ENCODE results near the gene LRRC46. TPM values are rescaled to one million over a fixed set of nuclear protein-coding genes. Genes with fewer than 3 reads are reported as not detected.

Gene LRRC46
- total RNA-seq, 1 donor from 2014 or later: not detected

DNA sequence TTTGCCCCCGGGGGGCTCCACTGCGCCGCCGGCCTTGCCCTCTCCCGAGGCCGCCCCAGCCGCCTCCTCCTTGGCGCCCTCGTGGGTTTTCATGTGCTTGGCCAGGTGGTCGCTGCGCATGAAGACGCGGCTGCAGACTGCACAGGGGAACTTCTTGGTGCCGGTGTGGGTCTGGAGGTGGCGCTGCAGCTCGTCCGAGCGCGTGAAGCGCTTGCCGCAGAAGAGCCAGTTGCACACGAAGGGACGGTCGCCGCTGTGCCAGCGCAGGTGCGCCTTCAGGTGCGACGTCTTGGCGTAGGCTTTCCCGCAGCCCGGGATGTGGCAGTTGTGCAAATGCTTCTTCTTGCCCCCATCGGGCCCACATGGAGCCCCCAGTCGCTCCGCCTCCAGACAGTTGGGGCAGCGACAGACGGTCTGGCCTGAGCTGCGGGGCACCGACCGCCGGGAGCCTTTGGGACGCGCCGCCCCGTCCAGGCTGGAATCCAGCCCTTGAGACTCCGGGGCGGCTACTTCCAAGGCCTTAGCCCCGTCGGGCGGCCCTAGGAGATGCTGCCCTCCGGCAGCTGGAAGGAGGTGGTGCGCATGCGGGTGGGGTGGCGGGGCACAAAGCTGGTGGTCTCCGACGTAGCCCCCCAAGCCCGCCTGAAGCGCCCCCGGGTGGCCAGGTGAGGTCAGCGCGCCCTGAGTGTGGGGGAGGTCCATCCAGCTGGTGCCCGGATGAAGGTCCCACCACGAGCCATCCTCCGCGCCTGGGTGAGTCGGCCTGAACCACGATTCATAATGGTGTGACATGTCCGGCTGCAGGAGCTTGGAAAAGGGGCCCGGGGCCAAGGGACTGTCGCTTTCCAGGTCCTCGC is 16.1 kb downstream of the LRRC46 start:
- H3K4me3 ChIP-seq (ENCODE audit: low read length in 3 of 3): no peak overlapping the region
- peaks cover 70 to 81% (median 79%) of the 10 kb centered on the region in 3 donors for H3K27me3 ChIP-seq (ENCODE audit: control insufficient read depth in 3 of 3, insufficient read depth in 3 of 3, low read length in 3 of 3)
- H3K9me3 ChIP-seq (ENCODE audit: control insufficient read depth in 3 of 3, low read length in 3 of 3): no peaks in the 10 kb centered on the region
- no peak overlapping the region for H3K9ac ChIP-seq (ENCODE audit: low read depth in 1 of 3, low read length in 3 of 3)
- peaks cover 3 to 19% (median 7%) of the 10 kb centered on the region in 3 donors for H3K4me1 ChIP-seq (ENCODE audit: control insufficient read depth in 3 of 3, insufficient read depth in 3 of 3, low read length in 3 of 3)
- no peak overlapping the region for H3K27ac ChIP-seq (ENCODE audit: low read depth, low read length)
- no peaks in the 10 kb centered on the region for H3K36me3 ChIP-seq (ENCODE audit: control insufficient read depth in 3 of 3, insufficient read depth in 3 of 3, low read length in 3 of 3)

DNA sequence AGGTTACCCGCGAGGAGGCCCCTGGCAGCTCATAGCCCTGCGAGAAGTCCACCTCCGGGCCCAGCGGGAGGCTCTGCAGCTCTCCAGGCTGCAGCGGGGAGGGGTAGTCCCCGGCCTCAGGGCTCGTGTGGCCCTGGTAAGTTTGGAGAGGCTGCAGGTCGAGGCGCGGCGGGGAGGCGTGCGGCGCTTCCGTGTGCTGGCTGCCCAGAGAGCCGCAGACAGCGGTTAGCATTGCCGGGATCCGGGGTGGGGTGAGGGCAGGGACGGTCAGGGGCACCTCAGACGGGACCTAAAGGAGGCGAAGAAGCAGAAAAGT is 16.7 kb downstream of the LRRC46 start:
- H3K9ac ChIP-seq (ENCODE audit: low read depth in 1 of 3, low read length in 3 of 3): no peak overlapping the region
- H3K4me1 ChIP-seq (ENCODE audit: control insufficient read depth in 3 of 3, insufficient read depth in 3 of 3, low read length in 3 of 3): peaks cover 3 to 20% (median 7%) of the 10 kb centered on the region in 3 donors
- H3K4me3 ChIP-seq (ENCODE audit: low read length in 3 of 3): no peak overlapping the region
- no peaks in the 10 kb centered on the region for H3K36me3 ChIP-seq (ENCODE audit: control insufficient read depth in 3 of 3, insufficient read depth in 3 of 3, low read length in 3 of 3)
- no peak overlapping the region for H3K27ac ChIP-seq (ENCODE audit: low read depth, low read length)
- no peaks in the 10 kb centered on the region for H3K9me3 ChIP-seq (ENCODE audit: control insufficient read depth in 3 of 3, low read length in 3 of 3)
- H3K27me3 ChIP-seq (ENCODE audit: control insufficient read depth in 3 of 3, insufficient read depth in 3 of 3, low read length in 3 of 3): peaks cover 76 to 87% (median 85%) of the 10 kb centered on the region in 3 donors

DNA sequence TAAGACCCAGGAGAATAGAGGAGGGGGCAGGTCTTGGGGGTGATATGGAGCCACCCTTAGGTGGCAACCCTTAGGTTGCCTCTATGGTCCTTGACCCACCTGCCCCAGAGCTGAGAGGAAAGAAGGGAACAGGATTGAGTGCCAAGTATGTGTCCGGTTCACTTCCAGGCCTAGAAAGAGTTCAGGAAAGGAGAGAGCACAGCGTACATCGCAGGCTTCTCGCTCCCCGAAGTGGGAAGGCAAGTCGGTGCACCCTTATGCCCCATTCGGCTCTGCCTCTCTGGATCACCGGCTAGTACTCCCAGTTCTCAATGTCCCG is 18.9 kb downstream of the LRRC46 start:
- H3K27ac ChIP-seq (ENCODE audit: low read depth, low read length): no peak overlapping the region
- no peaks in the 10 kb centered on the region for H3K36me3 ChIP-seq (ENCODE audit: control insufficient read depth in 3 of 3, insufficient read depth in 3 of 3, low read length in 3 of 3)
- peaks cover 3 to 20% (median 7%) of the 10 kb centered on the region in 3 donors for H3K4me1 ChIP-seq (ENCODE audit: control insufficient read depth in 3 of 3, insufficient read depth in 3 of 3, low read length in 3 of 3)
- peaks cover 88 to 97% (median 90%) of the 10 kb centered on the region in 3 donors for H3K27me3 ChIP-seq (ENCODE audit: control insufficient read depth in 3 of 3, insufficient read depth in 3 of 3, low read length in 3 of 3)
- peak overlapping the region in 1 of 3 donors; percentile 5 for H3K9ac ChIP-seq (ENCODE audit: low read depth in 1 of 3, low read length in 3 of 3)
- H3K9me3 ChIP-seq (ENCODE audit: control insufficient read depth in 3 of 3, low read length in 3 of 3): no peaks in the 10 kb centered on the region
- peak overlapping the region in 2 of 3 donors; percentile 41 to 48 for H3K4me3 ChIP-seq (ENCODE audit: low read length in 3 of 3)

GRCh38 chr17:47850692-47851573 is 19.5 kb downstream of the LRRC46 start, which contains the start of gene SP6:
Gene SP6, minus strand, starts transcription at chr17:47851163. Its CDS starts 2,734 bp downstream, at chr17:47848429.
- no peak within 1 kb of the TSS for H3K27ac ChIP-seq (ENCODE audit: low read depth, low read length)
- peaks cover 3 to 20% (median 7%) of the 10 kb centered on the region in 3 donors for H3K4me1 ChIP-seq (ENCODE audit: control insufficient read depth in 3 of 3, insufficient read depth in 3 of 3, low read length in 3 of 3)
- H3K27me3 ChIP-seq (ENCODE audit: control insufficient read depth in 3 of 3, insufficient read depth in 3 of 3, low read length in 3 of 3): peaks cover 90 to 97% (median 90%) of the 10 kb centered on the region in 3 donors
- H3K9me3 ChIP-seq (ENCODE audit: control insufficient read depth in 3 of 3, low read length in 3 of 3): no peaks in the 10 kb centered on the region
- H3K36me3 ChIP-seq (ENCODE audit: control insufficient read depth in 3 of 3, insufficient read depth in 3 of 3, low read length in 3 of 3): no peaks in the 10 kb centered on the region
- peak within 1 kb of the TSS; percentile 20 to 48 (median 41) for H3K4me3 ChIP-seq (ENCODE audit: low read length in 3 of 3)
- peak within 1 kb of the TSS in 2 of 3 donors; percentile 5 to 16 for H3K9ac ChIP-seq (ENCODE audit: low read depth in 1 of 3, low read length in 3 of 3)

GRCh38 chr17:47851764-47852112 is 20.3 kb downstream of the LRRC46 start:
- Histone ChIP-seq H3K4me1 (ENCODE audit: control insufficient read depth in 3 of 3, insufficient read depth in 3 of 3, low read length in 3 of 3) (peaks cover 3 to 20% (median 7%) of the 10 kb centered on the region in 3 donors), H3K4me3 (ENCODE audit: low read length in 3 of 3) (no peak overlapping the region), H3K27me3 (ENCODE audit: control insufficient read depth in 3 of 3, insufficient read depth in 3 of 3, low read length in 3 of 3) (peaks cover 87 to 97% (median 90%) of the 10 kb centered on the region in 3 donors), H3K9me3 (ENCODE audit: control insufficient read depth in 3 of 3, low read length in 3 of 3) (no peaks in the 10 kb centered on the region), H3K27ac (ENCODE audit: low read depth, low read length) (no peak overlapping the region), H3K36me3 (ENCODE audit: control insufficient read depth in 3 of 3, insufficient read depth in 3 of 3, low read length in 3 of 3) (no peaks in the 10 kb centered on the region), H3K9ac (ENCODE audit: low read depth in 1 of 3, low read length in 3 of 3) (no peak overlapping the region)

DNA sequence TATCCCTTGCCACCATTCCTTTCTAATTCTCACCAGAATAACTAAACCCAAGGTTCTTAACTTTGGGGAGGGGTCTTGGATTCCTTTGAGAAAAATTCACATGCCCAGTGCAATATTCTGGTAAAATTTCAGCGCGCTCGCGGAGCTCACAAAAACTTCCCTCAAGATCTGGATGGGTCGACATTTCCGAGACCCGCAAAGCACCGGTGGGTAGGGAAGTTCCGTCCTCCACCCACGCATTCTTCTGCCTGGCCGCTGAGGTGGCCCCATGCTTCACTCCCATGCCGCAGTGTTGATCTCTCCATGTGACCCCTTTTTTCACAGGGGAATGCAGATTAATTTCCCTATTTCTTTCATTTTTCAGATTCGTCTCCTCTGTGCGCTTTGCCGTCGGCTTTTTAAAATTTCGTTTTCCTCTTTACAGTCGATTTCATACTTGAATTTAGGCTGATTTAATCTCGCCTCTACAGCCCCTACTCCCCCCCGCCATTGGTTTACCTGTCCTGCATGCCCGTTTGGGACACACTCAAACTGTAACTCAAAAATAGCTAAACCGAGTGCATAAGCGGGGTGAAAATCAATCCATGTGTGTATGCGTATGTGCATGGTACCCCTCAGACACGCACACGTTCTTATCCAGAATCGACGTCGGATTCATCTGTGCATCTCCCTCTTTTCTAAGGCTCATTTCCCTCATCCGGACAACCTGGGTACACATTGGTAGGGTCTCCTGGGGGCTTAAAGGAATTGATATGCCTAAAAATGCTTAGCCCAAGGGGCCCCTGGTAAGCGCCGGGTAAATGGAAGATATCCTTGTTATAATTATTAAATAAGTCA is 20.9 kb downstream of the LRRC46 start:
- peaks cover 87 to 97% (median 89%) of the 10 kb centered on the region in 3 donors for H3K27me3 ChIP-seq (ENCODE audit: control insufficient read depth in 3 of 3, insufficient read depth in 3 of 3, low read length in 3 of 3)
- no peak overlapping the region for H3K4me3 ChIP-seq (ENCODE audit: low read length in 3 of 3)
- peaks cover 3 to 16% (median 7%) of the 10 kb centered on the region in 3 donors for H3K4me1 ChIP-seq (ENCODE audit: control insufficient read depth in 3 of 3, insufficient read depth in 3 of 3, low read length in 3 of 3)
- H3K36me3 ChIP-seq (ENCODE audit: control insufficient read depth in 3 of 3, insufficient read depth in 3 of 3, low read length in 3 of 3): no peaks in the 10 kb centered on the region
- no peaks in the 10 kb centered on the region for H3K9me3 ChIP-seq (ENCODE audit: control insufficient read depth in 3 of 3, low read length in 3 of 3)
- H3K9ac ChIP-seq (ENCODE audit: low read depth in 1 of 3, low read length in 3 of 3): no peak overlapping the region
- H3K27ac ChIP-seq (ENCODE audit: low read depth, low read length): no peak overlapping the region

GRCh38 chr17:47853616-47854015 is 22.1 kb downstream of the LRRC46 start:
- peaks cover 78 to 93% (median 81%) of the 10 kb centered on the region in 3 donors for H3K27me3 ChIP-seq (ENCODE audit: control insufficient read depth in 3 of 3, insufficient read depth in 3 of 3, low read length in 3 of 3)
- no peaks in the 10 kb centered on the region for H3K9me3 ChIP-seq (ENCODE audit: control insufficient read depth in 3 of 3, low read length in 3 of 3)

DNA sequence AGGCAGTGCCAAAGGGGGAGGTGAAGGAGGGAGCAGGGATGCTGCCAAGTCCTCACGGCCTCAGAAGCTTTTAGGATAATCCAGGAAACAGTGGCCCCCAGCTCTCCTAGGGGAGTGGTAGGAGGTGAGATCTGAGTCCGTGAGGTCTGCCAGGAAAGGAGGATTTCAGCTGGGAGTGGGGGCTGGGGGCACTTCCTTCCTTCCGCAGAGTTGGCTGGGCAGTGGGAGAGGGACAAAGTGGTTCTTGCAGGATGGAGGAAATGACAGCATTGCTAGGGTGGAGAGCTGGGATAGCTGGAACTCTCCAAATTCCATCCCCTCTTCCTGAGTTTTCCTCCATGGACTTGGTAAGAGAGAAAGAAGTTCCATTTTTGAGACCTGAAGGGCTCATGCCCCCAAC is 24.3 kb downstream of the LRRC46 start:
- Histone ChIP-seq H3K4me3 (ENCODE audit: low read length in 3 of 3) (no peak overlapping the region), H3K9ac (ENCODE audit: low read depth in 1 of 3, low read length in 3 of 3) (no peak overlapping the region), H3K27ac (ENCODE audit: low read depth, low read length) (no peak overlapping the region), H3K9me3 (ENCODE audit: control insufficient read depth in 3 of 3, low read length in 3 of 3) (no peaks in the 10 kb centered on the region), H3K27me3 (ENCODE audit: control insufficient read depth in 3 of 3, insufficient read depth in 3 of 3, low read length in 3 of 3) (peaks cover 67 to 80% (median 79%) of the 10 kb centered on the region in 3 donors), H3K36me3 (ENCODE audit: control insufficient read depth in 3 of 3, insufficient read depth in 3 of 3, low read length in 3 of 3) (no peaks in the 10 kb centered on the region), H3K4me1 (ENCODE audit: control insufficient read depth in 3 of 3, insufficient read depth in 3 of 3, low read length in 3 of 3) (peaks cover 3 to 11% (median 5%) of the 10 kb centered on the region in 3 donors)

More at GRCh38 chr17:47853616-47854015, 22.1 kb downstream of the LRRC46 start:
- Histone ChIP-seq H3K4me1 (ENCODE audit: control insufficient read depth in 3 of 3, insufficient read depth in 3 of 3, low read length in 3 of 3) (peaks cover 3 to 16% (median 7%) of the 10 kb centered on the region in 3 donors), H3K36me3 (ENCODE audit: control insufficient read depth in 3 of 3, insufficient read depth in 3 of 3, low read length in 3 of 3) (no peaks in the 10 kb centered on the region), H3K4me3 (ENCODE audit: low read length in 3 of 3) (no peak overlapping the region), H3K27ac (ENCODE audit: low read depth, low read length) (no peak overlapping the region), H3K9ac (ENCODE audit: low read depth in 1 of 3, low read length in 3 of 3) (no peak overlapping the region)

- no peaks in the 10 kb centered on the region for H3K36me3 ChIP-seq (ENCODE audit: control insufficient read depth in 3 of 3, insufficient read depth in 3 of 3, low read length in 3 of 3)
- H3K4me3 ChIP-seq (ENCODE audit: low read length in 3 of 3): no peak overlapping the region
- peaks cover 0 to 8% (median under 1%) of the 10 kb centered on the region in 3 donors for H3K4me1 ChIP-seq (ENCODE audit: control insufficient read depth in 3 of 3, insufficient read depth in 3 of 3, low read length in 3 of 3)
- no peaks in the 10 kb centered on the region for H3K9me3 ChIP-seq (ENCODE audit: control insufficient read depth in 3 of 3, low read length in 3 of 3)
- peaks cover 63 to 78% (median 75%) of the 10 kb centered on the region in 3 donors for H3K27me3 ChIP-seq (ENCODE audit: control insufficient read depth in 3 of 3, insufficient read depth in 3 of 3, low read length in 3 of 3)
- no peak overlapping the region for H3K27ac ChIP-seq (ENCODE audit: low read depth, low read length)
- no peak overlapping the region for H3K9ac ChIP-seq (ENCODE audit: low read depth in 1 of 3, low read length in 3 of 3)
These were observed 25.4 kb downstream of the LRRC46 start for GRCh38 chr17:47856830-47857229.

Measured in skeletal muscle tissue (tissue), 4 donors.